ENCODE measurements around the gene DEDD. TPM values are rescaled to one million over a fixed set of nuclear protein-coding genes. Genes with fewer than 3 reads are reported as not detected.

The DEDD gene
- total RNA-seq, 1 donor from 2014 or later: 43.8 TPM

- no peak for DNase-seq (ENCODE audit: extremely low read depth, low read depth, low spot score)
These were observed 52.9 kb downstream of the DEDD start for GRCh38 chr1:161079436-161080110.

GRCh38 chr1:161077426-161077825, 55.0 kb downstream of the DEDD start:
- no peak for DNase-seq (ENCODE audit: extremely low read depth, low read depth, low spot score)

- no peak for DNase-seq (ENCODE audit: extremely low read depth, low read depth, low spot score)
These were observed 56.1 kb downstream of the DEDD start for GRCh38 chr1:161076410-161076809.

- DNase-seq (ENCODE audit: extremely low read depth, low read depth, low spot score): no peak
These were observed 57.6 kb downstream of the DEDD start for GRCh38 chr1:161074676-161075368.

GRCh38 chr1:161073474-161074121, 58.9 kb downstream of the DEDD start:
- DNase-seq (ENCODE audit: extremely low read depth, low read depth, low spot score): no peak

- DNase-seq (ENCODE audit: extremely low read depth, low read depth, low spot score): no peak
These were observed 59.6 kb downstream of the DEDD start for GRCh38 chr1:161072751-161073449.

GRCh38 chr1:161071886-161072371, 60.5 kb downstream of the DEDD start:
- no peak for DNase-seq (ENCODE audit: extremely low read depth, low read depth, low spot score)

Other genes starting within 250 kb of the DEDD start
- gene ITLN1, start 247.5 kb downstream of the DEDD start, total RNA-seq: not detected in 2 replicates
- not detected in 2 replicates for gene ITLN2, start 177.9 kb downstream of the DEDD start, total RNA-seq
- 133 and 134 TPM in 2 replicates for gene F11R, start 111.5 kb downstream of the DEDD start, total RNA-seq
- 0.82 and 7.1 TPM in 2 replicates for gene TSTD1, start 93.7 kb downstream of the DEDD start, total RNA-seq
- 56.8 and 68.4 TPM in 2 replicates for gene USF1, start 86.7 kb downstream of the DEDD start, total RNA-seq
- not detected in 2 replicates for gene ARHGAP30, start 62.8 kb downstream of the DEDD start, total RNA-seq
- 0.76 TPM in 1 of 2 replicates, not detected in the other for gene NECTIN4, start 43.1 kb downstream of the DEDD start, total RNA-seq
- gene KLHDC9, start 34.3 kb downstream of the DEDD start, total RNA-seq: 5.3 and 7.2 TPM in 2 replicates
- 63.0 and 78.2 TPM in 2 replicates for gene PFDN2, start 14.6 kb downstream of the DEDD start, total RNA-seq
- 16.4 and 22.6 TPM in 2 replicates for gene NIT1, start 14.6 kb downstream of the DEDD start, total RNA-seq
- gene UFC1, start 21.3 kb upstream of the DEDD start, total RNA-seq: 58.5 and 107 TPM in 2 replicates
- gene USP21, start 26.8 kb upstream of the DEDD start, total RNA-seq: 9.8 and 13.1 TPM in 2 replicates
- gene PPOX, start 33.8 kb upstream of the DEDD start, total RNA-seq: 17.2 and 23.5 TPM in 2 replicates
- 38.4 and 43.5 TPM in 2 replicates for gene B4GALT3, start 44.8 kb upstream of the DEDD start, total RNA-seq
- 16.6 and 23.8 TPM in 2 replicates for gene ADAMTS4, start 66.4 kb upstream of the DEDD start, total RNA-seq
- 113 and 141 TPM in 2 replicates for gene NDUFS2, start 69.7 kb upstream of the DEDD start, total RNA-seq
- gene FCER1G, start 82.6 kb upstream of the DEDD start, total RNA-seq: 1.7 TPM in 1 of 2 replicates, not detected in the other
- not detected in 2 replicates for gene APOA2, start 91.0 kb upstream of the DEDD start, total RNA-seq
- 9.7 and 15.0 TPM in 2 replicates for gene TOMM40L, start 93.4 kb upstream of the DEDD start, total RNA-seq
- not detected in 2 replicates for gene NR1I3, start 105.5 kb upstream of the DEDD start, total RNA-seq
- gene PCP4L1, start 126.1 kb upstream of the DEDD start, total RNA-seq: not detected in 2 replicates
- 3.4 and 4.7 TPM in 2 replicates for gene MPZ, start 177.3 kb upstream of the DEDD start, total RNA-seq
- 69.4 and 92.9 TPM in 2 replicates for gene SDHC, start 181.7 kb upstream of the DEDD start, total RNA-seq
- not detected in 2 replicates for gene CFAP126, start 235.2 kb upstream of the DEDD start, total RNA-seq